IMR-90 (cell line): Measurements from ENCODE around the gene ADARB2. TPM values are rescaled to one million over a fixed set of nuclear protein-coding genes. Genes with fewer than 3 reads are reported as not detected.

ENCODE experiments used
- ATAC-seq: fragments of 200-7000 bp; cut with Tn5 transposase; 2 replicates; pipeline ENCODE4 v1.9.1; 2020; ENCODE audit warnings: low read depth, mild to moderate bottlenecking, moderate library complexity
- BruUV-seq: library from RNA; stranded (reverse); fragments of 400-500 nt; replicated peaks from 2 replicates; lab custom pipeline; 2021; lab: Mats Ljungman, UMichigan
- CTCF ChIA-PET: fragments of 300-600 bp; formaldehyde crosslinking; extraction: SDS; loops from one replicate; lab custom pipeline; 2021; ENCODE audit warnings: antibody characterized with exemption; lab: Yijun Ruan, JAX
- POLR2A ChIA-PET: fragments of 300-600 bp; sonication (Branson Sonifier 250); formaldehyde crosslinking; loops from one replicate; lab custom pipeline; 2022; ENCODE audit warnings: antibody characterized with exemption; ENCODE audit not compliant: unreplicated experiment; lab: Charles Lee
- DNase-seq: peaks from one replicate; pipeline ENCODE4 v3.0.0; 2013
- H2AFZ ChIP-seq: replicated peaks from 2 replicates; pipeline ENCODE3; 2013; ENCODE audit warnings: low read length, mild to moderate bottlenecking; ENCODE audit not compliant: poor library complexity
- H2AK5ac ChIP-seq: 2 replicates; pipeline ENCODE4 v1.6.1; 2013; ENCODE audit warnings: low read depth, low read length, inconsistent platforms
- H2AK9ac ChIP-seq: replicated peaks from 2 replicates; pipeline ENCODE3; 2013; ENCODE audit warnings: mild to moderate bottlenecking, low read depth, low read length, moderate library complexity; ENCODE audit not compliant: poor library complexity
- H2BK120ac ChIP-seq: 2 replicates; pipeline ENCODE4 v1.6.1; 2013; ENCODE audit warnings: low read depth, low read length, inconsistent platforms
- H2BK15ac ChIP-seq: 3 replicates; pipeline ENCODE4 v1.6.1; 2013; ENCODE audit warnings: low read depth, low read length, inconsistent platforms
- H2BK20ac ChIP-seq: 2 replicates; pipeline ENCODE4 v1.6.1; 2013; ENCODE audit warnings: low read depth, mild to moderate bottlenecking, inconsistent platforms, low read length, moderate library complexity
- H2BK5ac ChIP-seq: 2 replicates; pipeline ENCODE4 v1.6.1; 2013; ENCODE audit warnings: mild to moderate bottlenecking, low read depth, low read length, inconsistent platforms; ENCODE audit not compliant: poor library complexity, severe bottlenecking
- H3K14ac ChIP-seq: replicated peaks from 2 replicates; pipeline ENCODE4 v1.6.1; 2013; ENCODE audit warnings: low read depth, low read length, inconsistent platforms
- H3K18ac ChIP-seq: 2 replicates; pipeline ENCODE4 v1.6.1; 2013; ENCODE audit warnings: low read depth, low read length, control low read depth
- H3K23ac ChIP-seq: 2 replicates; pipeline ENCODE4 v1.6.1; 2013; ENCODE audit warnings: low read depth, low read length, inconsistent platforms
- H3K27ac ChIP-seq: 2 replicates; pipeline ENCODE4 v1.5.1; 2013; ENCODE audit warnings: mild to moderate bottlenecking, control low read depth, low read length; ENCODE audit not compliant: insufficient read depth
- H3K27me3 ChIP-seq: 2 replicates; pipeline ENCODE4 v1.6.1; 2013; ENCODE audit warnings: low read length; ENCODE audit not compliant: control insufficient read depth, insufficient read depth
- H3K36me3 ChIP-seq: 2 replicates; pipeline ENCODE4 v1.6.1; 2013; ENCODE audit warnings: low read length, mixed read lengths; ENCODE audit not compliant: control insufficient read depth, insufficient read depth
- H3K4ac ChIP-seq: 2 replicates; pipeline ENCODE4 v1.6.1; 2013; ENCODE audit warnings: low read depth, low read length, inconsistent platforms
- H3K4me1 ChIP-seq: 2 replicates; pipeline ENCODE4 v1.6.1; 2013; ENCODE audit warnings: low read length, mixed read lengths; ENCODE audit not compliant: control insufficient read depth, insufficient read depth
- H3K4me2 ChIP-seq: 2 replicates; pipeline ENCODE4 v1.6.1; 2013; ENCODE audit warnings: low read depth, mild to moderate bottlenecking, control low read depth, low read length, moderate library complexity
- H3K4me3 ChIP-seq: 2 replicates; pipeline ENCODE4 v1.5.1; 2013; ENCODE audit warnings: low read depth, mild to moderate bottlenecking, control low read depth, low read length, moderate library complexity; ENCODE audit not compliant: insufficient read depth
- H3K56ac ChIP-seq: 2 replicates; pipeline ENCODE4 v1.6.1; 2013; ENCODE audit warnings: low read length, inconsistent platforms; ENCODE audit not compliant: insufficient read depth; ENCODE audit errors: extremely low read depth
- H3K79me1 ChIP-seq, 2 experiments: 2 replicates each; pipeline ENCODE4 v1.6.1; 2013; ENCODE audit warnings: low read length in 2 of 2, inconsistent platforms in 1 of 2, low read depth in 1 of 2
- H3K9ac ChIP-seq: 2 replicates; pipeline ENCODE4 v1.6.1; 2013; ENCODE audit warnings: low read depth, low read length, control low read depth
- H3K9me1 ChIP-seq: 2 replicates; pipeline ENCODE4 v1.6.1; 2013; ENCODE audit warnings: low read length, inconsistent platforms; ENCODE audit not compliant: insufficient read depth
- H3K9me3 ChIP-seq: 2 replicates; pipeline ENCODE4 v1.6.1; 2013; ENCODE audit warnings: low read length; ENCODE audit not compliant: control insufficient read depth, insufficient read depth
- H4K20me1 ChIP-seq: 2 replicates; pipeline ENCODE4 v1.6.1; 2013; ENCODE audit warnings: low read length, inconsistent platforms; ENCODE audit not compliant: insufficient read depth
- H4K5ac ChIP-seq: 2 replicates; pipeline ENCODE4 v1.6.1; 2013; ENCODE audit warnings: mild to moderate bottlenecking, low read depth, low read length, control low read depth
- H4K8ac ChIP-seq, 2 experiments: 2 replicates each; pipeline ENCODE4 v1.6.1; 2013; ENCODE audit warnings: low read depth in 2 of 2, low read length in 2 of 2, control low read depth in 1 of 2, inconsistent platforms in 1 of 2
- H4K91ac ChIP-seq: 2 replicates; pipeline ENCODE4 v1.6.1; 2013; ENCODE audit warnings: low read depth, low read length, inconsistent platforms; ENCODE audit not compliant: insufficient read depth
- BHLHE40 ChIP-seq: fragments of 150-350 bp; IDR thresholded peaks from 2 replicates; pipeline ENCODE4 v1.6.1; 2016; ENCODE audit warnings: mild to moderate bottlenecking, low read depth, low read length
- CEBPB ChIP-seq: IDR thresholded peaks from 2 replicates; pipeline ENCODE4 v1.6.1; 2012; ENCODE audit warnings: low read depth, low read length, improper control_type of control experiment
- FOS ChIP-seq: fragments of 150-350 bp; IDR thresholded peaks from 2 replicates; pipeline ENCODE4 v1.6.1; 2016; ENCODE audit warnings: low read depth, low read length
- MAFK ChIP-seq: IDR thresholded peaks from 2 replicates; pipeline ENCODE4 v1.6.1; 2012; ENCODE audit warnings: low read depth, low read length, improper control_type of control experiment
- MAZ ChIP-seq: IDR thresholded peaks from 2 replicates; pipeline ENCODE4 v1.6.1; 2012; ENCODE audit warnings: low read depth, mild to moderate bottlenecking, low read length, improper control_type of control experiment, moderate library complexity, borderline replicate concordance
- MXI1 ChIP-seq: IDR thresholded peaks from 2 replicates; pipeline ENCODE4 v1.6.1; 2012; ENCODE audit warnings: low read depth, mild to moderate bottlenecking, low read length, moderate library complexity, borderline replicate concordance
- NFE2L2 ChIP-seq: fragments of 150-350 bp; IDR thresholded peaks from 2 replicates; pipeline ENCODE4 v1.6.1; 2016; ENCODE audit warnings: low read depth, mild to moderate bottlenecking, low read length
- POLR2A ChIP-seq: IDR thresholded peaks from 2 replicates; pipeline ENCODE4 v1.6.1; 2012; ENCODE audit warnings: mild to moderate bottlenecking, low read depth, low read length
- RAD21 ChIP-seq: IDR thresholded peaks from 2 replicates; pipeline ENCODE4 v1.6.1; 2012; ENCODE audit warnings: low read length, improper control_type of control experiment
- RCOR1 ChIP-seq: IDR thresholded peaks from 2 replicates; pipeline ENCODE4 v1.6.1; 2012; ENCODE audit warnings: mild to moderate bottlenecking, low read length, improper control_type of control experiment; ENCODE audit not compliant: insufficient replicate concordance
- RFX5 ChIP-seq: IDR thresholded peaks from 2 replicates; pipeline ENCODE4 v1.8.0; 2012; ENCODE audit warnings: low read depth, mild to moderate bottlenecking, low read length, moderate library complexity
- SMC3 ChIP-seq: fragments of 150-350 bp; IDR thresholded peaks from 2 replicates; pipeline ENCODE4 v1.6.1; 2016; ENCODE audit warnings: low read depth, mild to moderate bottlenecking, antibody characterized with exemption, low read length, moderate library complexity
- WGBS, 2 experiments: methylation state at CpG; one replicate each; pipeline versions ENCODE4 v1.1.5 to v1.1.7; 2013; ENCODE audit warnings: missing lambda C conversion rate in 2 of 2; ENCODE audit not compliant: insufficient read length in 1 of 2; ENCODE audit errors: extremely low coverage in 2 of 2; 5-methylcytosine and 5-hydroxymethylcytosine counted together
- dilution Hi-C: fragments of 300-500 bp; cut with HindIII; formaldehyde crosslinking; loops from one replicate; pipeline ENCODE4 v1.14.3; 2018; ENCODE audit warnings: low sequenced_read_pairs; ENCODE audit not compliant: unreplicated experiment
- in situ Hi-C: fragments of 300-500 bp; cut with MboI; formaldehyde crosslinking; loops from 3 replicates; pipeline ENCODE4 v1.14.3; 2019; ENCODE audit warnings: low sequenced_read_pairs, inconsistent platforms, mixed read lengths
- intact Hi-C: fragments of 100-400 bp; cut with micrococcal nuclease; formaldehyde crosslinking; loops from 2 replicates; pipeline ENCODE4 v1.10.0; 2022
- polyA plus RNA-seq, 3 experiments: library from polyadenylated mRNA; depleted of rRNA; stranded (reverse); fragments of >200 nt; gene quantifications; 2 replicates each; pipeline ENCODE4 v1.2.3, GENCODE V29; 2012; ENCODE audit warnings: low replicate concordance in 1 of 3
- total RNA-seq: library from RNA; depleted of rRNA; stranded (reverse); fragments of >200 nt; gene quantifications from 2 replicates; pipeline ENCODE4 v1.2.3, GENCODE V29; 2012
- TF ChIP-seq, protein P1 (sequence below): conservative IDR thresholded peaks from 2 replicates; pipeline ENCODE4 v1.5.1; 2012; ENCODE audit warnings: mild to moderate bottlenecking, low read depth, low read length, improper control_type of control experiment
- TF ChIP-seq, protein P2 (sequence below): fragments of 150-350 bp; IDR thresholded peaks from 2 replicates; pipeline ENCODE4 v1.6.1; 2017; ENCODE audit warnings: mild to moderate bottlenecking, antibody characterized with exemption, low read length, low read depth
- TF ChIP-seq, protein P3 (sequence below): fragments of 150-350 bp; IDR thresholded peaks from 2 replicates; pipeline ENCODE4 v1.6.1; 2016; ENCODE audit warnings: low read depth, mild to moderate bottlenecking, low read length, moderate library complexity, borderline replicate concordance

Gene ADARB2
- total and polyA plus RNA-seq, 2 of the 4 experiments (the other 2 are of a cell fraction) = not detected

- no peak overlapping the region for H3K18ac ChIP-seq
- no peak overlapping the region for H4K91ac ChIP-seq
- H2BK120ac ChIP-seq = no peak overlapping the region
- no peak overlapping the region for H4K8ac ChIP-seq
- H4K5ac ChIP-seq = no peak overlapping the region
- no peaks in the 10 kb centered on the region for H3K79me1 ChIP-seq
- H3K4me1 ChIP-seq = no peaks in the 10 kb centered on the region
- H3K27ac ChIP-seq = no peak overlapping the region
- H3K56ac ChIP-seq = no peak overlapping the region
- TF ChIP-seq, protein P1, sequence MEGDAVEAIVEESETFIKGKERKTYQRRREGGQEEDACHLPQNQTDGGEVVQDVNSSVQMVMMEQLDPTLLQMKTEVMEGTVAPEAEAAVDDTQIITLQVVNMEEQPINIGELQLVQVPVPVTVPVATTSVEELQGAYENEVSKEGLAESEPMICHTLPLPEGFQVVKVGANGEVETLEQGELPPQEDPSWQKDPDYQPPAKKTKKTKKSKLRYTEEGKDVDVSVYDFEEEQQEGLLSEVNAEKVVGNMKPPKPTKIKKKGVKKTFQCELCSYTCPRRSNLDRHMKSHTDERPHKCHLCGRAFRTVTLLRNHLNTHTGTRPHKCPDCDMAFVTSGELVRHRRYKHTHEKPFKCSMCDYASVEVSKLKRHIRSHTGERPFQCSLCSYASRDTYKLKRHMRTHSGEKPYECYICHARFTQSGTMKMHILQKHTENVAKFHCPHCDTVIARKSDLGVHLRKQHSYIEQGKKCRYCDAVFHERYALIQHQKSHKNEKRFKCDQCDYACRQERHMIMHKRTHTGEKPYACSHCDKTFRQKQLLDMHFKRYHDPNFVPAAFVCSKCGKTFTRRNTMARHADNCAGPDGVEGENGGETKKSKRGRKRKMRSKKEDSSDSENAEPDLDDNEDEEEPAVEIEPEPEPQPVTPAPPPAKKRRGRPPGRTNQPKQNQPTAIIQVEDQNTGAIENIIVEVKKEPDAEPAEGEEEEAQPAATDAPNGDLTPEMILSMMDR = no peak
- TF ChIP-seq MAFK (no peak), FOS (no peak), MAZ (no peak), MXI1 (no peak), RFX5 (no peak), POLR2A (no peak), SMC3 (no peak), NFE2L2 (no peak), RCOR1 (no peak), BHLHE40 (no peak), RAD21 (no peak), CEBPB (no peak)
- TF ChIP-seq, protein P2, sequence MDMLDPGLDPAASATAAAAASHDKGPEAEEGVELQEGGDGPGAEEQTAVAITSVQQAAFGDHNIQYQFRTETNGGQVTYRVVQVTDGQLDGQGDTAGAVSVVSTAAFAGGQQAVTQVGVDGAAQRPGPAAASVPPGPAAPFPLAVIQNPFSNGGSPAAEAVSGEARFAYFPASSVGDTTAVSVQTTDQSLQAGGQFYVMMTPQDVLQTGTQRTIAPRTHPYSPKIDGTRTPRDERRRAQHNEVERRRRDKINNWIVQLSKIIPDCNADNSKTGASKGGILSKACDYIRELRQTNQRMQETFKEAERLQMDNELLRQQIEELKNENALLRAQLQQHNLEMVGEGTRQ = no peak
- TF ChIP-seq, protein P3, sequence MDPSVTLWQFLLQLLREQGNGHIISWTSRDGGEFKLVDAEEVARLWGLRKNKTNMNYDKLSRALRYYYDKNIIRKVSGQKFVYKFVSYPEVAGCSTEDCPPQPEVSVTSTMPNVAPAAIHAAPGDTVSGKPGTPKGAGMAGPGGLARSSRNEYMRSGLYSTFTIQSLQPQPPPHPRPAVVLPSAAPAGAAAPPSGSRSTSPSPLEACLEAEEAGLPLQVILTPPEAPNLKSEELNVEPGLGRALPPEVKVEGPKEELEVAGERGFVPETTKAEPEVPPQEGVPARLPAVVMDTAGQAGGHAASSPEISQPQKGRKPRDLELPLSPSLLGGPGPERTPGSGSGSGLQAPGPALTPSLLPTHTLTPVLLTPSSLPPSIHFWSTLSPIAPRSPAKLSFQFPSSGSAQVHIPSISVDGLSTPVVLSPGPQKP = no peak
- H2BK20ac ChIP-seq = no peak overlapping the region
- 70% methylated on average over 2 of the region's 8 CpGs; no CpG with 5 or more reads in 1 of the 2 experiments for WGBS, 2 experiments
- no peak overlapping the region for H3K9ac ChIP-seq
- no peak overlapping the region for H3K4ac ChIP-seq
- ChIA-PET POLR2A (no interaction called here), CTCF (no interaction called here)
- H2AK5ac ChIP-seq = no peak overlapping the region
- H4K20me1 ChIP-seq = no peaks in the 10 kb centered on the region
- ATAC-seq (no peak), DNase-seq (no peak)
- dilution Hi-C loops (no loop called here), intact Hi-C loops (no loop called here), in situ Hi-C loops (no loop called here)
- no peak overlapping the region for H2BK15ac ChIP-seq
- no peak overlapping the region for H2AFZ ChIP-seq
- BruUV-seq = no TSS peak
- H3K23ac ChIP-seq = no peak overlapping the region
- peaks cover 42% of the 10 kb centered on the region for H3K9me3 ChIP-seq
- no peak overlapping the region for H2AK9ac ChIP-seq
- no peaks in the 10 kb centered on the region for H3K9me1 ChIP-seq
- no peak overlapping the region for H3K4me3 ChIP-seq
- no peaks in the 10 kb centered on the region for H3K36me3 ChIP-seq
- H3K4me2 ChIP-seq = no peak overlapping the region
- H3K27me3 ChIP-seq = no peaks in the 10 kb centered on the region
- H3K14ac ChIP-seq = no peak overlapping the region
- H2BK5ac ChIP-seq = no peak overlapping the region
Measured at GRCh38 chr10:1290071-1290471, 447.3 kb downstream of the ADARB2 start.
